K562 (cell line): ENCODE results near the gene GABRA5. TPM values are rescaled to one million over a fixed set of nuclear protein-coding genes. Genes with fewer than 3 reads are reported as not detected.

Experiments used
- ATAC-seq: fragments of 200-7000 bp; cut with Tn5 transposase; 3 replicates; pipeline ENCODE4 v1.9.1; 2020; ENCODE audit warnings: moderate library complexity
- BruUV-seq: library from RNA; stranded (reverse); fragments of 400-500 nt; replicated peaks from 2 replicates; lab custom pipeline; 2021; lab: Mats Ljungman, UMichigan
- CTCF ChIA-PET: fragments of 300-600 bp; formaldehyde crosslinking; extraction: SDS; loops from one replicate; lab custom pipeline; 2021; ENCODE audit warnings: low intra/inter-chr PET ratio; lab: Yijun Ruan, JAX
- POLR2A ChIA-PET: fragments of 300-600, 350-650 bp; sonication (Branson Sonifier 250); formaldehyde crosslinking; extraction: SDS; loops from one replicate; lab custom pipeline; 2021; ENCODE audit warnings: antibody characterized with exemption, inconsistent platforms; lab: Yijun Ruan, JAX
- DNase-seq, 4 experiments: peaks; one replicate each; pipeline versions ENCODE4 v3.0.0 to v3.0.0-alpha.2; 2011 to 2018; ENCODE audit warnings: low spot score in 3 of 4, mixed read lengths in 3 of 4; ENCODE audit errors: extremely low read depth in 1 of 4
- FAIRE-seq: peaks from 2 replicates; lab custom pipeline; 2011; peaks lifted over from hg19 to GRCh38; lab: Jason Lieb, UNC
- H2AFZ ChIP-seq: 2 replicates; pipeline ENCODE4 v1.6.0; 2011; ENCODE audit warnings: low read depth, low read length, control low read depth, inconsistent platforms
- H3K27ac ChIP-seq: fragments of 200-600 bp; 3 replicates; pipeline ENCODE4 v1.8.0; 2011; ENCODE audit warnings: low read depth, mild to moderate bottlenecking, control low read depth, inconsistent platforms, low read length, moderate library complexity, mixed read lengths; ENCODE audit errors: extremely low read depth
- H3K27me3 ChIP-seq, 2 experiments: fragments of 300-600 bp in 1 of 2; 2 replicates in 1 of 2; 3 replicates in 1 of 2; pipeline versions ENCODE4 v1.6.0 to v1.8.0; 2011; ENCODE audit warnings: inconsistent platforms in 2 of 2, low read length in 2 of 2, mild to moderate bottlenecking in 1 of 2, mixed read lengths in 1 of 2, moderate library complexity in 1 of 2; ENCODE audit not compliant: control insufficient read depth in 2 of 2, insufficient read depth in 2 of 2
- H3K36me3 ChIP-seq: fragments of 300-600 bp; 3 replicates; pipeline ENCODE4 v1.8.0; 2011; ENCODE audit warnings: mild to moderate bottlenecking, low read length, inconsistent platforms; ENCODE audit not compliant: control insufficient read depth, insufficient read depth
- H3K4me1 ChIP-seq, 2 experiments: fragments of 200-600 bp in 1 of 2; replicated peaks in 1 of 2; 2 replicates in 1 of 2; 3 replicates in 1 of 2; pipeline versions ENCODE4 v1.5.1 to v1.8.0; 2011; ENCODE audit warnings: inconsistent platforms in 2 of 2, low read length in 2 of 2, mild to moderate bottlenecking in 1 of 2, mixed read lengths in 1 of 2, moderate library complexity in 1 of 2; ENCODE audit not compliant: control insufficient read depth in 2 of 2, insufficient read depth in 2 of 2
- H3K4me2 ChIP-seq: 2 replicates; pipeline ENCODE4 v1.6.1; 2011; ENCODE audit warnings: low read length, control low read depth, inconsistent platforms, mixed read lengths; ENCODE audit not compliant: insufficient read depth
- H3K4me3 ChIP-seq: fragments of 200-600 bp; sonication (generic), shearing (Covaris generic); 2 replicates; pipeline ENCODE4 v1.5.1; 2016; ENCODE audit warnings: control low read depth, inconsistent platforms
- H3K79me2 ChIP-seq: fragments of 200-600 bp; 3 replicates; pipeline ENCODE4 v1.8.0; 2011; ENCODE audit warnings: low read length, inconsistent platforms; ENCODE audit not compliant: control insufficient read depth, insufficient read depth
- H3K9ac ChIP-seq, 2 experiments: 2 replicates each; pipeline versions ENCODE4 v1.6.0 to v1.6.1; 2011; ENCODE audit warnings: low read depth in 2 of 2, low read length in 2 of 2, control low read depth in 1 of 2, inconsistent platforms in 1 of 2, mild to moderate bottlenecking in 1 of 2, mixed read lengths in 1 of 2; ENCODE audit not compliant: insufficient read depth in 1 of 2
- H3K9me1 ChIP-seq: one replicate; pipeline ENCODE4 v1.6.0; 2011; ENCODE audit warnings: inconsistent platforms, mild to moderate bottlenecking, low read length, moderate library complexity; ENCODE audit not compliant: control insufficient read depth, insufficient read depth
- H3K9me3 ChIP-seq: replicated peaks from 2 replicates; pipeline ENCODE4 v1.5.1; 2011; ENCODE audit warnings: low read depth, low read length, inconsistent platforms; ENCODE audit not compliant: control insufficient read depth, insufficient read depth
- H4K20me1 ChIP-seq: replicated peaks from 2 replicates; pipeline ENCODE4 v1.6.1; 2011; ENCODE audit warnings: low read length, inconsistent platforms, mixed read lengths; ENCODE audit not compliant: control insufficient read depth, insufficient read depth
- CEBPB ChIP-seq: fragments of 450-650 bp; IDR thresholded peaks from 2 replicates; pipeline ENCODE4 v1.6.1; 2016; ENCODE audit warnings: missing genetic modification characterization, missing compliant biosample characterization
- CTCF ChIP-seq, 3 experiments: IDR thresholded peaks in 2 of 3; conservative IDR thresholded peaks in 1 of 3; 2 replicates each; pipeline ENCODE4 v1.5.1; 2011 to 2012; ENCODE audit warnings: low read length in 3 of 3, mild to moderate bottlenecking in 3 of 3, control low read depth in 2 of 3, improper control_type of control experiment in 1 of 3, inconsistent platforms in 1 of 3, low read depth in 1 of 3, mixed read lengths in 1 of 3, moderate library complexity in 1 of 3; ENCODE audit not compliant: insufficient read depth in 2 of 3
- FOXP1 ChIP-seq: sonication (generic); formaldehyde crosslinking; IDR thresholded peaks from 2 replicates; pipeline ENCODE4 v1.8.0; 2022; ENCODE audit warnings: mild to moderate bottlenecking, missing genetic modification reagents
- KAT8 ChIP-seq: fragments of 450-650 bp; IDR thresholded peaks from 2 replicates; pipeline ENCODE4 v1.6.1; 2016; ENCODE audit warnings: low read depth, mild to moderate bottlenecking
- KLF10 ChIP-seq: fragments of 250-450 bp; sonication (Bioruptor Pico); IDR thresholded peaks from 2 replicates; pipeline ENCODE4 v1.6.1; 2021; ENCODE audit warnings: matching md5 sums
- REST ChIP-seq, 2 experiments: fragments of 450-650 bp; formaldehyde crosslinking in 1 of 2; IDR thresholded peaks; 2 replicates each; pipeline versions ENCODE4 v1.4.0 to v1.6.1; 2014 to 2020; ENCODE audit warnings: mild to moderate bottlenecking in 2 of 2, borderline replicate concordance in 1 of 2, low read depth in 1 of 2
- SMC3 ChIP-seq: conservative IDR thresholded peaks from 2 replicates; pipeline ENCODE4 v1.6.1; 2011; ENCODE audit warnings: low read depth, low read length, improper control_type of control experiment; ENCODE audit not compliant: insufficient read depth
- STAG1 ChIP-seq: sonication (generic); formaldehyde crosslinking; IDR thresholded peaks from 2 replicates; pipeline ENCODE4 v1.5.0; 2020; ENCODE audit warnings: missing genetic modification reagents, borderline replicate concordance
- ZC3H4 ChIP-seq: sonication (generic); formaldehyde crosslinking; IDR thresholded peaks from 2 replicates; pipeline ENCODE4 v1.9.0; 2021; ENCODE audit warnings: missing genetic modification reagents, borderline replicate concordance
- ZNF445 ChIP-seq: fragments of 250-450 bp; sonication (Bioruptor Pico); IDR thresholded peaks from 2 replicates; pipeline ENCODE4 v1.4.0; 2020; ENCODE audit warnings: low read depth, mild to moderate bottlenecking, moderate library complexity
- ZNF57 ChIP-seq: fragments of 450-650 bp; formaldehyde crosslinking; IDR thresholded peaks from 2 replicates; pipeline ENCODE4 v1.4.0; 2020; ENCODE audit warnings: mild to moderate bottlenecking, moderate library complexity
- WGBS: fragments of 100-300 bp; shearing (Covaris generic); methylation state at CpG from one replicate; pipeline ENCODE4 v1.1.6; 2016; ENCODE audit warnings: low coverage, mixed read lengths; ENCODE audit not compliant: insufficient coverage; ENCODE audit errors: missing lambda C conversion rate; 5-methylcytosine and 5-hydroxymethylcytosine counted together
- in situ Hi-C: fragments of 300-500 bp; cut with MboI; formaldehyde crosslinking; loops from 4 replicates; pipeline ENCODE4 v1.15.0; 2018; ENCODE audit warnings: inconsistent platforms, mixed read lengths
- intact Hi-C: fragments of 100-400 bp; cut with micrococcal nuclease; formaldehyde crosslinking; loops from 2 replicates; pipeline ENCODE4 v1.14.2; 2022
- polyA plus RNA-seq, 8 experiments: library from polyadenylated mRNA; depleted of rRNA in 4 of 8; stranded (reverse) in 5 of 8; unstranded in 3 of 8; fragments of >200 nt; fragmentation: Nextera tagmentation in 2 of 8; fragmentation: Illumina TruSeq in 1 of 8; extraction: Ambion mirVana in 2 of 8; extraction: Trizol in 1 of 8; gene quantifications; 2 replicates each; pipeline versions ENCODE4 v1.2.1 to v1.2.3, GENCODE V29; 2011 to 2014; ENCODE audit warnings: inconsistent platforms in 1 of 8, missing spikeins in 1 of 8
- total RNA-seq, 7 experiments: library from RNA; depleted of rRNA in 6 of 7; stranded (reverse); fragments of >200 nt in 6 of 7; fragmentation: Illumina TruSeq in 2 of 7; extraction: Trizol in 2 of 7; gene quantifications; 2 replicates each; pipeline versions ENCODE4 v1.2.1 to v1.2.3, GENCODE V29; 2011 to 2021; ENCODE audit warnings: low replicate concordance in 1 of 7

GABRA5 gene
- total and polyA plus RNA-seq, 9 of the 15 experiments (the other 6 are each of a cell fraction or from before 2014, with no cell fraction given), result not detected

- Histone ChIP-seq H3K79me2 (no peaks in the 10 kb centered on the region), H3K9me1 (peaks cover 3% of the 10 kb centered on the region), H2AFZ (no peak overlapping the region), H4K20me1 (no peaks in the 10 kb centered on the region; the same call in 1 of the 2 replicates), H3K9me3 (no peaks in the 10 kb centered on the region), H3K27me3 (peaks cover 0 to 8% of the 10 kb centered on the region in 2 experiments; a peak in 1 of 5 replicates), H3K4me3 (no peak overlapping the region), H3K4me1 (peaks cover 0 to 7% of the 10 kb centered on the region in 2 experiments; a peak in 1 of 5 replicates), H3K9ac (no peak overlapping the region), H3K36me3 (no peaks in the 10 kb centered on the region), H3K4me2 (no peak overlapping the region), H3K27ac (no peak overlapping the region)
- CTCF ChIA-PET, result no interaction called here
- BruUV-seq, result no TSS peak
- POLR2A ChIA-PET, result interaction anchor here (0.6 to 1.0 kb wide), 2 partner anchors 503 to 1356 kb away, joined by 3 read pairs; no protein-coding TSS in a partner anchor
- peak; percentile 16 to 54 (median 32) for DNase-seq
- ATAC-seq, result peak; percentile 81
- in situ Hi-C loops (loop anchor here (25.0 kb wide), 1 partner anchor 1352 kb away; no protein-coding TSS in a partner anchor), intact Hi-C loops (loop anchor here (2.0 to 10.0 kb wide), 2 partner anchors 680 to 1356 kb away; no protein-coding TSS in a partner anchor)
- FAIRE-seq, result peak; percentile 89
- under 1% methylated on average over 8 of the region's 8 CpGs for WGBS
- TF ChIP-seq SMC3, result peak; percentile 59
- peak; percentile 58; the same call in 1 of the 2 replicates for TF ChIP-seq STAG1 (CRISPR knock-in tag)
- peak; percentile 60 to 77 (median 65) for TF ChIP-seq CTCF (IDR thresholded peaks at IDR 0.05 in 2 of 3, conservative IDR thresholded peaks at IDR 0.05 in 1 of 3; ENCODE audit: insufficient read depth in 2 of 3, low read depth in 1 of 3, low read length in 3 of 3)
- TF ChIP-seq ZNF57, result no peak
- TF ChIP-seq CEBPB (tag), result peak; percentile 64
- no peak for TF ChIP-seq ZNF445
- peak; percentile 50; the same call in 1 of the 2 replicates for TF ChIP-seq REST (IDR thresholded peaks at IDR 0.05; ENCODE audit: borderline replicate concordance)
- no peak for TF ChIP-seq REST (CRISPR knock-in tag; IDR thresholded peaks at IDR 0.05; ENCODE audit: low read depth)
- no peak for TF ChIP-seq KAT8
- no peak for TF ChIP-seq KLF10 (CRISPR knock-in tag)
- TF ChIP-seq ZC3H4 (CRISPR knock-in tag), result no peak
- TF ChIP-seq FOXP1 (CRISPR knock-in tag), result no peak
Measured at GRCh38 chr15:26864664-26865191, 2.1 kb upstream of the GABRA5 start.
